VCaP (cell line): ENCODE measurements around the gene SIAH2.

Source experiments
- H3K27ac ChIP-seq: fragments of 450-650 bp; 2 replicates; pipeline ENCODE4 v1.5.1; 2017
- CTCF ChIP-seq: fragments of 450-650 bp; conservative IDR thresholded peaks from 2 replicates; pipeline ENCODE4 v1.5.1; 2017; ENCODE audit warnings: mild to moderate bottlenecking, moderate library complexity

SIAH2 gene

GRCh38 chr3:150763122-150763840, at the start of gene SIAH2:
TSS of gene SIAH2 (minus strand) at chr3:150763169. CDS start at chr3:150762849, 320 bp downstream.
- no peak for TF ChIP-seq CTCF
- H3K27ac ChIP-seq: peak within 1 kb of the TSS; percentile 89

GRCh38 chr3:150811984-150812383, 49.0 kb upstream of the SIAH2 start:
- TF ChIP-seq CTCF: no peak
- H3K27ac ChIP-seq: no peak overlapping the region

- no peak for TF ChIP-seq CTCF
- no peak overlapping the region for H3K27ac ChIP-seq
Observed at GRCh38 chr3:150810641-150811040, 47.7 kb upstream of the SIAH2 start.

GRCh38 chr3:150806185-150806835, 43.3 kb upstream of the SIAH2 start:
- H3K27ac ChIP-seq: no peak overlapping the region
- TF ChIP-seq CTCF: no peak

GRCh38 chr3:150805354-150805753, 42.4 kb upstream of the SIAH2 start:
- no peak for TF ChIP-seq CTCF
- no peak overlapping the region for H3K27ac ChIP-seq

GRCh38 chr3:150803440-150803985, 40.5 kb upstream of the SIAH2 start:
- TF ChIP-seq CTCF: no peak
- no peak overlapping the region for H3K27ac ChIP-seq

- TF ChIP-seq CTCF: no peak
- H3K27ac ChIP-seq: no peak overlapping the region
Observed at GRCh38 chr3:150800722-150801121, 37.8 kb upstream of the SIAH2 start.
